GM19455 (cell line): ENCODE measurements around the gene ARF1.
A peak's percentile ranks its signal among the peaks of the same experiment; 100 is the strongest.

ENCODE experiments used
- ATAC-seq: cut with Tn5 transposase; IDR thresholded peaks from one replicate; pipeline ENCODE4 v1.9.1; 2021; ENCODE audit not compliant: unreplicated experiment

Gene ARF1

DNA sequence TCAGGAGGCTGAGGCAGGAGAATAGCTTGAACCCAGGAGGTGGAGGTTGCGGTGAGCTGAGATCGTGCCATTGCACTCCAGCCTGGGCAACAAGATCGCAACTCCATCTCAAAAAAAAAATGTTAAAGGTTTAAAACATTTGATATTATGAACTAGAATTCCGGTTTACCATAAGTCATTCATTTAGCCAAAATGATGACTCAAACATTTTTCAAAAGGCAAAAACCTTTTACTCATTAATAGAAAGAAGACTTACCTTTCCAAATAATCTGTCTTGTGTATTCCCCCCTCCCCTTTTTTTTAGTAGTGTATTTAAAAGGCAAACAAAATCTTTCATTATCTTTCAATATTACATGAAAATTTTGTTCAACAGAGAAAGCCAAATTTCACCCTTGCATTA is 34.8 kb downstream of the ARF1 start:
- ATAC-seq, result no peak

DNA sequence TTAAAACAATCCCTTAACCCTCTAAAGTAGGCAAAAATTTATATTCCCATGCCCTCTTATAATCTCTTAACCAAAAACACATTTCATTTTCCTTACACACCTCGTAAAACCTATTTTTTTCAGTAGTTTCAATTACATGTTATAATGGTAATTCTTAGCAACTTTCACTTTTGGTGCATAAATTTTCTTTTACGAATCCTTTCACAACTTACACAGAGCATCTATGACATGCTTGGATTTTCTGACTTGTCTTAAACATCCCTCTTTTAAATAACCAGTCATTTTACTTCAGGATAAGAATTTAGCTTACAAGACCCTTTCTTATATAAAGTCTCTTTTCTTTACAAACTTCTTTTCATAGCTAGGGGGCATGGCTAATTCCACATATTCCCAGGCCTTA is 35.5 kb downstream of the ARF1 start:
- no peak for ATAC-seq

DNA sequence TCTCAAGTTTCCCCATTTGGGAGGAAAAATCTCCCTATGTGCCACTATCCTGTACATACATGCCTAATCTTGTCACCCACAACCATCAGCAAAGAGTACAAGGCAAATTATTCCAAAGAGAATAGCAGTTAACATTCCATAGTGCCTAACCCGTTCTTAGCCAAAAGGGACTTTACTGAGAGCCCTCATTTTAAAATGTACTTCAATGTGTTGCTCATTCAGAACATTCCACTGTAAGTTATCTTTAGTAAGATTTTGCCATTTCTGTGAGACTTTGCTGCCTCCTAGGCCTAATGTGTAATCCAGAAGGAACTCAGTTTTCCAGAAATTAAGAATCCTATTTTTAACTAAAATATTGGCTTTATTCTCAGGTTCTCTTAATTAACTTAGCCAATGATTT is 37.8 kb downstream of the ARF1 start:
- no peak for ATAC-seq

DNA sequence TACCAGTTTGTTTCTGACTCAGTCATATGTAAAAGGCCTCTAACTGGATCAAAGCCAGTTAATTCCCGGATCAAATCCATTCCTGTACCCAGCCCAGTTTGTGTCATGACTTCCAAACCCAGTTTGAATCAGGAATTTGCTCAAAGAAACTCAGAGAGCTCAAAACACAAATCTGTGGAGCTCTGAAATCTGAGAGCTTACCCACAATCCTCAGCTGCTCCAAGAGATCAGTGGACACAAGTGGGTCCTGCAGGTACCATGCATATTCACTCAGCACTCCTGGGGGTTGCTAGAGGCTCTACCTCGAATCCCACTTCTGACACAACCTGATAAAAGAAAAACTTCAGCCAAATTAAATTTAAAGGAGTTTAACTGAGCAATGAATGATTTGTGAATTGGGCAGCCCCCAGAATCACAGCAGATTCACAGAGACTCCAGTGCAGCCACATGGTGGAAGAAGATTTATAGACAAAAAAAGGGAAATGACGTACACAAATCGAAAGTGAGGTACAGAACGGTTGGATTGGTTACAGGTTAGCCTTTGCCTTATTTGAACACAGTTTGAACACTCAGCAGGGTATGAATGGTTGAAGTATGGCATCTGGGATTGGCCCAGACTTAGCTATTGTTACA is 38.5 kb downstream of the ARF1 start:
- no peak for ATAC-seq

DNA sequence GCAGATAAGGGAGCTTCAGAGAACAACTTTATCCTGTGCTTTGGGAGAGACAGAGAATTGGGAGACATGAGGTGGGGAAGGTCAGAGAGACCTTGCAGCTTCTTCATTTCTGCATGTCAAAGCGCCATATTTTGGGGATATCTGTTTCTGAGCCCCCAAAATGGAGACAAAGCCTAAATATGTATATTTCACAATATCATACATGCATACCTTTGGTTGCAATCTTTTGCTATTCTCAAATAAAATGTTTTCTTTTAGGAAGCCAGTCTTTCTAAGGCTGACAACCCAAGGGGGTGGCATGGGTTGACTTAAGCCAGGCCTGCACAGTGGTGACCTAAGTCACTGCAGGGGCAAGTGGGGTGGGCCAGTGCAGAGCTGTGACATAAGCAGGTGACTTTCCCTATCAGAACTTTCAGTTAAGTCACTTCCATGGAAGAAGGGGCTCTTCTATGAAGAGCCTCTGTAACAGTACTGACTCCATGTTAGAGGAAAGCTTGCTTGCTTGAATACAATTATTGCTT is 40.5 kb downstream of the ARF1 start:
- no peak for ATAC-seq

DNA sequence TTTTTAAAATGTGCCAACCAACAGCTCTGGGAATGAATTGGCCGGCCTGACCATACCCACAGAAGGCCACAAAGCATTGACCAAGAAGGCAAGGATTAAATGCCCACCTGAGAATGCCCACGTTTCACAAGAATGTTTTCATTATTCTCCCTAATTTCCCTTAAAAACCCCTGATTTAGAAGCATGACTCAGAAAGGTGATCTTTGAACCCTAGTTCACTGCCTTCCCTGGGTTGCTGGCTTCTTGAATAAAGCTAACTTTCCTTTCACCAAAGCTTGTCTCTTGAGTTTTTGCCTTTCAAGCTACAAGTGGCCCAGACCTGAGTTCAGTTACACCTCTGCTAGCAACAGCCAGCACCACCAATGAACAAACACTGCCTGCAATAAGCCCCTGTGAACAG is 41.0 kb downstream of the ARF1 start:
- ATAC-seq, result no peak

DNA sequence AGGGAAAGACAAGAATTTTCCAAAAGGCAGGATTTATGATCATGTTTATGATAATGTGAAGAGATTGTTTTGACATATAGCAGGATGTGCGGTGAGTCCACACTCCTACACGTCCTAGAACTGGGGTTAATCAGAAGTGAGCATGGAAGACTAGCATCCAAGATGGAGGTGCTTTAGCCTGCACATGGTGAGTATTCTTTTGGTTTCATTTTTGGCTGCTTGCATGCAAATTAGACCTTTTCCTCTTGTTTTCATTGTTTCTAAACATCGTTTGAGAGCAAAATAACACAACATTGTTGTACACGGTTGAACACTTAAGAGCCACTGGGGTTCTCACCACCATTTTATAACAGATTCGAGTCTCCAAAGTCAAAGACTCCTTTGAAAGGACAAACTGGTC is 42.7 kb downstream of the ARF1 start:
- no peak for ATAC-seq

DNA sequence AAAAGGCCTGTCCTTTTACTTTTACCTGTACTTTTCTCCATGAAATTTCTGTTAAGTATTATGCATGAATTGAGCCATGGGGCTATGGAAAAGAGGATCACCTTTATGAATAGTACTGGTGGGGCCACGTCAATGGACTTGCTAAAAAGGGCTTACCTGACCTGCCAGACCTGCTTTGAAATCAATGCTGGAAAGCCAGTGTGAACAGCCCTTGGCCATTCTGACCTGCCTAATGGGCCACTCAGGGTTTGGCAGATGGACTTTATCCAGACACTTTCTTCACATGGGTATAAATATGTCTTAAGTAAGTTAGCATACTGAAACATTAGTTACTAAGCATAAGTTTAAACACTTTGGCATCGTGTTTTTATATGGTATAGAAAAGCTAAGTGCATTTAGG is 49.3 kb downstream of the ARF1 start:
- no peak for ATAC-seq

DNA sequence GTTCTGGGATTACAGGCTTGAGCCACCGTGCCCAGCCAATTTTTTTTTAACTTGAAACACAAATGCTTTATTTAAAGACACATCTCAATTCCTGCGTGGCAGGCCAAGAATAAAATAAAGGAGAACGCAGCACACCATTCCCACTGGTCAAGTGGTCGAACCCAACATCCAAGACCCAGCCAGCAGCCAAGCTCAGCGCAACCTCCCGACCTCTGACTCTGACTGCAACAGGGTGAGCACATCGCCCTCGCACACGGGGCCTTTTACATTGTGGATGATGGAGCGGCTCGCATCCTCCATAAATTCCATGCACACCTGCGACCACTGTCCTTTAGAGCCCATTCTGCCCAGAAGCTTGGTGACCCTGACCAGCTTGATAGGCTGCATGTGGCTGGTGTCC is 52.1 kb downstream of the ARF1 start:
- ATAC-seq, result no peak

DNA sequence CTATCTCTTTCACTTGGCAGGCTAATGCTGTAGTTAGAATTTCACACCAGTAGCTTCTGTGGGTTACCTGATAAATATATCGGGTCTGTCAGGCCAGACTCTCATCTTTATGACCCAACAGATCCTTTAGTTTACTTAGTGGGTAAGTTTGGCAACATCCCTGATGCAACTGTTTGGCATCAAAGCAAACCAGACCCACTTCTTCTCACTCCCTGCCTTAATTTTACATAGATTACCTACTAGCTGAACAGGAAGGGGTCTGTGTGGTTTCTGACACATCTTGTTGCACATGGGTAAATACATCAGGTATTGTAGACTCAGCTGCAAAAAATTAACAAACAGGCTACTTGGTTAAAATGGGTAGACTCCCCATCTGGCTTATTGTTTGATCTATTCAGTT is 54.4 kb downstream of the ARF1 start:
- no peak for ATAC-seq

DNA sequence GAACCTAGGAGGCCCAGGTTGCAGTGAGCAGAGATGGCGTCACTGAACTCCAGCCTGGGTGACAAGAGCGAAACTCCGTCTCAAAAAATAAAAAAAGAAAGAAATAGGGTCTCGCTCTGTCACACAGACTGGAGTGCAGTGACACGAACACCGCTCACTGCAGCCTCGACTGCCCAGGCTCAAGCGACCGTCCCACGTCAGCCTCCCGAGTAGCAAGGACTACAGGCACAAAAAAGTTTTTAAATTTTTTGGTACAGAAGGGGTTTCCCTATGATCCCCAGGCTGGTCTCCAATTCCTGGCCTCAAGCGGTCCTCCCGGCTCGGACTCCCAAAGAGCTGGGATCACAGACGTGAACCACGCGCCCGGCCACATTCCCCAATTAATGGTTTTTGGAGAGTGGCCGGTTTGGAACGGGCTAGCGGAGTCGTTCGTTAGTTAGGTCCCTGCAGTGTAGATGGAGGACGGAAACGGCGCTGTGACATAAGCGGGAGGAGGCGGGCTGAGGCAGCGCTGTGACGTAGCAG is 57.0 kb downstream of the ARF1 start:
- no peak for ATAC-seq

DNA sequence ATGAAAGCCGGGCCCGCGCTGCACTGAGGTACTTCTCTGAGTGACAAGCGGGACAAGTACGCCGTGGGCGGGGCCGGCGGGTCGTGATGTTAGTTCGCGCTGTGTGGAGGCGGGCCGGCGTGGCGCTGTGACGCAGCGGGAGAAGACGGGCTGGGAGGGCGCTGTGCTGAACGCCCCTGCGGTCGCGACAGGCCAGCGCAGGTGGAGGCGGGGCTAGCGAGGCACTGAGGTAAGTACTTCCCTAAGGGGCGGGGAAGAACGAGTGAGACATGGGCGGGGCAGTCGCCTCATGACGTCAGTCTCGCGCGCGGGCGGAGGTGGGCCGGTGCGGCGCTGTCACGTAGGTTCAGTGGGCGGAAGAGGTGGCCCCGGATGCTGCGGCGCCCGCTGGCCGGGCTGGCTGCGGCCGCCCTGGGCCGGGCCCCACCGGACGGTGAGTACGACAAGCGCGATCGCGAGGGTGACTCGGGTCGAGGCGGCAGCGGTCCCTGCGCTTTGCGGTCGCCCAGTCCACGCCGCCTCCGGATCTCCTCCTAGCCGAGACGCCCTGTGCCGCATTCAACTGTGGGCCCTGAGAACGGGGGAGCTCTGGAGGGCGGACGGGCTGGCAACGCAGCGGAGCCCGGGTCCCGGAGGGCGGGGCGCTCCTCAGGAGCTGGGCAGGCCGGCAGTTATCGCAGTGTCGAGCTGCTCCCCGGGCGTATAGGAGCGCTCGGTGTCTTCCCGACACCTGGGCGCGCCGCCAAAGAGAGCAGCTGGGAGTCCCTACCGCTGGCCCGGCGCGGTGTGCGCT is 57.6 kb downstream of the ARF1 start, which contains the start of gene GUK1:
TSS of gene GUK1 (plus strand) at position 349 of the 793 bp plus-strand sequence. CDS start at position 373, 24 bp downstream.
- ATAC-seq, result peak; percentile 91

DNA sequence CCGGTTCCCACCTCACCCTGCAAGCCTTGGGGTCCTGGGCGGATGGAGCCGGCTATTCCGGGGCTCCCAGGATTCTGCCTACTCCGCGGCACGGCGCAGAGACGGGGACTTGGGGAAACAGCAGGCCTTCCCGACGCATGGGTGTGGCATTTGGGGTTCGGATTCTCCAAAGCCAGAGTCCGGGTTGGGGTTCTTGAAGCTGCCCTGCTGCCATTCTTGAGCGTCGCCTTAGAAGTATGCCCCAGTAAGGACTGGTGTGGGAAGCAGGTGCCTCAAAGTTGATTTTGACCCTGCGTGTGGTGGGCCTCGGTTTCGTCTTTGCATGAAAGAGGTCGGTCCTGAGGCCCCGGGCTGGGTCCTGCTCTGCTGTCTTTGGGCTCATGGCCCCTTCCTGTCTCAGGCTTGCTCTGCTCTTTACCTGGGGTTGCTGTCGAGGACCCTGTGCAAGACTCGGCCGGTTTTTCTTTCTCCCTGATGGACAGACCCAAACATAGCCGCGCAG is 58.3 kb downstream of the ARF1 start:
- ATAC-seq, result no peak

DNA sequence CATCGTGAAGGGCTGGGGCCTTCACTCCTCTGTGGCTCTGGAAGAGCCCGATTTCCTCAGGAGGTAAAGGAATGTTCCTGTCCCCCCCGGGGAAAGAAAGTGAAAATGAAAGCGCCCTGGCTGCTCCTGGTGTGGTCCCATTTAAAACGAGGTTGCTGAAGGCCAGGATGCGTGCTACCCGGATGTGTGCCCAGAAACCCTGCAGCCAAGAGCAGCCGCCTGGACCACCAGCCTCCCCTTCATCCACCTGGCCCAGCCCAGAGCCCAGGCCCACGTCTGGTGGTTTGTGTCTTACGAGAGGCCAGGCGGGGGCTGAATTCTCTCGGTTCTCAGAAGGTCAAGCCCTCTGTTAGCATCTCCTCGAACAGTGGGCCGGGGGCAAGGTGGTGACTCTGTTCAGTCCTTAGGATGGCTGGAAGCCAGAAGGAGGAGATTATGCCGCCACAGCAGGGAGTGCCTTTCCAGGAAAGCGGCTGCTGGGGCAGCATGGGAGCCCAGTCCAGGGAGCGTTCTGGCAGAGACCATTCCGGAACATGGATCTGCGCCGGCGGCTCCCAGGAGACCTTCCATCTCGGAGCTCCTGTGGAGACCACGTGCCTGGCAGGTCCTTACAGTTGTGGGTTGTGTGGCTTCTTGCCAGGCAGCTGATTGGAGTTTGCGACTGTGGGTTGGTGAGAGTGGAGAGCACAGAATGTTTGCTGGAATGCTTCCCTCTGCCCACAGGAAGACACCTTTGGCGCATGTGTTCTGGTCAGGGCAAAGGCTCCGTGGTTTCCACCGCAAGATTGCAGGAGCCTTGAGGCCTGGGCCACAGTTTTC is 58.9 kb downstream of the ARF1 start:
- no peak for ATAC-seq

DNA sequence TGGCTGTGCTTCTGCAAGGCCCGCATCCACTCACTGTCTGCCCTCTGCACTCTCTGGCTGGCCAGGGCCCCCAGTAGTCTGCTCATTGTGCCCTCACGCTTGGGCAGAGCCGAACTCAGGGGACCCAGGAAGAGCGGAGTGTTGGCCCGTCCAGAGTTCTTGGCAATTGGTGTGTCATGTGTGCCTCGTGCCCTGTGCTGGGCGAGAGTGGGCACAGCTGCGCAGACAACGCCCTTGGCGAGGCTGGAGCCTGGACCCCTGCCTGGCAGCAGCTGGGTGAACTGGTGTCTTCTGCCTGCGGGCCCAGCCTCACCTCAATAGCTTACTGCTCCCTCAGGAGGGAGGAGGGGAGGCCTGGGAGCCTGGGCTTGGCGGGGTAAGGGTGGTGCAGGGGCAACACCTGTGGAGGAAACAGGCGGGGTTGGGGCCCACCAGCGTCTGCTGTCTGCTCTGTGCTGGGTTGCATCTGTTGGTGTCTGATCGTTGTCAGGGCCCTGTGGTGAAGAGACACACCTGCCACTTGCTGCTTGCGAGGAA is 59.7 kb downstream of the ARF1 start:
- no peak for ATAC-seq

DNA sequence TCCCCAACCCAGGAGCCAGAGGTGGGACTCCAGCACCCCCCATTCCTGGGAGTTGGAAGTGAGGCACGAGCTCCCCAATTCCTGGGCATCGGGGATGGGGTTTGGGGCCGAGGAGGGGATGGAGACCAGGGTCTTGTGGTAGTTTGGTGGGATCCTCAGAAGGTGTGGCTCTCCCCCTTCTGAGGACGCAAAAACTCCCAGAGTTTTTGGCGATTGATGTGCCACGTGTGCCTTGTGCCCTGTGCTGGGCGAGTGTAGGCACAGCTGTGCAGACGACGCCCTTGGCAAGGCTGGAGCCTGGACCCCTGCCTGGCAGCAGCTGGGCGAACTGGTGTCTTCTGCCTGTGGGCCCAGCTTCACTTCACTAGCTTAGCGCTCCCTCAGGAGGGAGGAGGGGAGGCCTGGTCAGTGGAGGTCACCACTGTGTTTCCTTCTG is 60.2 kb downstream of the ARF1 start:
- ATAC-seq, result no peak

DNA sequence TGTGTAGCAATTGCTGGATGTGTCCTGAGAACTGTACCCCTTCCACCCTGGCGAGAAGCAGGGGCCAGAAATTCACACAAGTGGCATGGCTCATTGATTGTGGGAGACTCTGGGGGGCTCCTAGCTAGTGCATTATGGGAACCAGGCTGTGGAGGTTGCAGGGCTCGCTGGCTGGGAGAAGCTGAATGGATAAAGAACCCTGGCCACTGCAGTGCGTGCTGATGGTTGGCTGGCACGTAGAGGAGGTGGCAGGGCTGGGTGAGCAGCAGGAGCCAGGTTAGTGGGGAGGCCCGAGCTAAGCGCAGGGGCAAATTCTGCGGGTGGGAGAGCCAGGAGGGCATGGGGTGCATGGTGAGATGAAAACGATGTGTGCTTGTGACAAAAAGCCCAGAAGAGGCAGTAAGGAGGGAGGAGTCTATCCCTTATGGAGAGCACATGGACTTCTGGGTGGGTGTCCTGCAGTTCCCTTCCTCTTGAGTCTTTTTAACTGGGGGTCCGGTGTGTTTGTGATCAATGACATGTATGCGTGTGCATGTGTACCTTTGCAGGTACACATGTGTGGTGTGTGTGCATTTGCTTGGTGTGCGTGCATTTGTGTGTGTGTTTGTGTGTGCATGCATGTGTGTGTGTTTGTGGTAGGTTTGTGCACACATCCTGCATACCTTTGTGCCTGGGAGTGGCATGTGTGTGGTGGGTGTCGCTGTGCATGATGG is 61.1 kb downstream of the ARF1 start:
- ATAC-seq, result no peak

DNA sequence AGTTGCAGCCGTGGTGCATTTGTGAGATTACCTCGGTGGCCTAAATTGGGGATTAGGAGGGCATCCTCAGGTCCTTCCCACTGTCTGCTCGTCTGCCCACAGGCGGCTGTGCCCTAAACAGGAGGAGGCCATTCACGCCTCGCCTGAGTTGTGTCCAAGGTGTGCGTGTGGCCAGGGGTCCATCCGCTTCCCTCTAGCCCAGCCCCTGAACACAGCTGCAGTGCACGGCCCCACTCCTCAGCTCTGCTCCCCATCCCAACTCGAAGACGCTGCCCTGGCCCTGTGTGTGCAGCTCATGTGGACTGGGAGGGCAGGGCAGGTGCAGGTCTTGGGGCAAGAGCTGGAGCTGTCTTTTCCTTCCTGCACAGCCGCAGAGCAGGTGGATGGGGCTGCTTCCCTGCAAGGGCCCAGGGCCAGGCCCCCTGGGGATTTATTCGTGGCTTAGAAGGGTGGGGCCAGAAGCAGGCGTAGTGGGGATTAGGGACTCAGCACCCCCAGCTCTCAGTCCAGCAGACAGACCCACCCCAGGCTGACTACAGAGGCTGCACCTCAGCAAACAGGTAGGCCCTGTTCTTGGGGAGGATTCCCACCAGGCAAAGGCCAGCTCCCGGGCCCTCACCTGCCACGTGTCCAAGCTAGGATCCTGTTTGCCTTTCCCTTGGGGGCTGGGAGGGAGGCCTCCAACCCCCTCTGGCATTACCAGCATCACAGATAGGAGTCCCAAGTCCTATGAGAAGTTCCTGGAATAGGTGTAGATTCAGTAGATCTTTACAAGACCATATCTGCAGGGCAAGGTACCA is 61.9 kb downstream of the ARF1 start:
- no peak for ATAC-seq

DNA sequence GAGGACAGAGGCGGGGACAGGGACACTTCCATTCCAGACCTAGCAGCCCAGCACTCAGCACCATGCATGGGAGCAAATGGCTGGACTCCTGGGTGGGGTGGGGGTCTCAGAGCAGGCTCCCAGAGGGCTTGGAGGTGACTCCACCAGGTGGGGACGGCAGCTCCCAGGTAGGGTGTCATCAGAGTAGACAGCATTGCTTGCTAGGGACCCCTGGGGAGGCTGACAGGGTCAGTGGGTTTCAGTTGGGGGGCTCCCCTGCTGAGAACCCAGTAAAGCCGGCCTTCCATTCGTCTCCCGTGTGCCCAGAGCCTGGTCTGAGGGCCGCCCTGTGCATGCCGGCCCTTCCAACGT is 62.5 kb downstream of the ARF1 start:
- ATAC-seq, result no peak
